ENCODE measurements around the gene CLEC1B. TPM values are rescaled to one million over a fixed set of nuclear protein-coding genes. Genes with fewer than 3 reads are reported as not detected.

Gene CLEC1B
- total and polyA plus RNA-seq, 2 donors (not counting 3 experiments of a cell fraction or from before 2014, with no cell fraction given): not detected

GRCh38 chr12:9960590-9960989 lies 38.3 kb downstream of the CLEC1B start:
- dilution Hi-C loops (cut with MboI; ENCODE audit: extremely low pct_ligation_motif_present, low sequenced_read_pairs) (no loop called here), intact Hi-C loops (cut with micrococcal nuclease) (no loop called here)
- DNase-seq (ENCODE audit: low read depth, low spot score): no peak
- Histone ChIP-seq H3K27ac (ENCODE audit: insufficient read depth, low read depth, low read length) (no peak overlapping the region), H2AFZ (ENCODE audit: low read depth, low read length) (no peak overlapping the region), H3K27me3 (ENCODE audit: control insufficient read depth in 2 of 2, insufficient read depth in 2 of 2, low read length in 2 of 2) (peaks cover 0 to 3% of the 10 kb centered on the region in 2 experiments), H3K9me1 (replicated peaks; ENCODE audit: control insufficient read depth, extremely low read depth, insufficient read depth, low read length) (no peaks in the 10 kb centered on the region), H3K4me2 (ENCODE audit: insufficient read depth, low read length) (no peak overlapping the region), H3K9me3 (replicated peaks; ENCODE audit: control insufficient read depth, insufficient read depth, low read length) (no peaks in the 10 kb centered on the region), H3K36me3 (ENCODE audit: control insufficient read depth in 2 of 2, extremely low read depth in 1 of 2, insufficient read depth in 2 of 2, low read length in 2 of 2) (no peaks in the 10 kb centered on the region), H3K79me2 (ENCODE audit: control insufficient read depth, insufficient read depth, low read length) (no peaks in the 10 kb centered on the region), H3K4me3 (replicated peaks in 1 of 3; ENCODE audit: insufficient read depth in 1 of 3, low read depth in 1 of 3, low read length in 3 of 3) (no peak overlapping the region), H3K4me1 (ENCODE audit: control insufficient read depth, extremely low read depth, insufficient read depth, low read length) (no peaks in the 10 kb centered on the region), H3K9ac (replicated peaks; ENCODE audit: extremely low read depth, insufficient read depth, low read length) (no peak overlapping the region), H4K20me1 (replicated peaks; ENCODE audit: control insufficient read depth, extremely low read depth, insufficient read depth, low read length) (no peaks in the 10 kb centered on the region)
- no TSS peak for BruUV-seq (replicated peaks)
- no peak for FAIRE-seq
- CTCF ChIA-PET: interaction anchor here (1.8 kb wide), 1 partner anchor 20 kb away, joined by 9 read pairs; no protein-coding TSS in a partner anchor
- TF ChIP-seq FOS (IDR thresholded peaks at IDR 0.05; ENCODE audit: borderline replicate concordance, insufficient read depth, low read length): no peak
- TF ChIP-seq, protein P1, sequence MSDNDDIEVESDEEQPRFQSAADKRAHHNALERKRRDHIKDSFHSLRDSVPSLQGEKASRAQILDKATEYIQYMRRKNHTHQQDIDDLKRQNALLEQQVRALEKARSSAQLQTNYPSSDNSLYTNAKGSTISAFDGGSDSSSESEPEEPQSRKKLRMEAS (IDR thresholded peaks at IDR 0.05; ENCODE audit: insufficient read depth, insufficient read length): no peak
- no peak for TF ChIP-seq POLR2AphosphoS5 (IDR thresholded peaks at IDR 0.05; ENCODE audit: insufficient read depth, low read depth, low read length)
- no peak for TF ChIP-seq MYC (IDR thresholded peaks at IDR 0.05; ENCODE audit: low read depth, low read length)
- no peak for TF ChIP-seq POLR2A (IDR thresholded peaks at IDR 0.05; ENCODE audit: low read depth, low read length)
- POLR2A ChIA-PET: no interaction called here

- no peak overlapping the region for H3K27ac ChIP-seq (ENCODE audit: insufficient read depth, low read depth, low read length)
- H3K4me1 ChIP-seq (ENCODE audit: control insufficient read depth, extremely low read depth, insufficient read depth, low read length): no peaks in the 10 kb centered on the region
- CTCF ChIA-PET: interaction anchor here (1.0 kb wide), 1 partner anchor 33 kb away, joined by 3 read pairs; no protein-coding TSS in a partner anchor
- H3K27me3 ChIP-seq (ENCODE audit: control insufficient read depth in 2 of 2, insufficient read depth in 2 of 2, low read length in 2 of 2): peaks cover 0 to 3% of the 10 kb centered on the region in 2 experiments
- BruUV-seq (replicated peaks): no TSS peak
- H3K9ac ChIP-seq (replicated peaks; ENCODE audit: extremely low read depth, insufficient read depth, low read length): no peak overlapping the region
- H3K4me2 ChIP-seq (ENCODE audit: insufficient read depth, low read length): no peak overlapping the region
- H3K4me3 ChIP-seq (replicated peaks in 1 of 3; ENCODE audit: insufficient read depth in 1 of 3, low read depth in 1 of 3, low read length in 3 of 3): no peak overlapping the region
- no peaks in the 10 kb centered on the region for H3K9me3 ChIP-seq (replicated peaks; ENCODE audit: control insufficient read depth, insufficient read depth, low read length)
- H4K20me1 ChIP-seq (replicated peaks; ENCODE audit: control insufficient read depth, extremely low read depth, insufficient read depth, low read length): no peaks in the 10 kb centered on the region
- TF ChIP-seq, protein P1 (IDR thresholded peaks at IDR 0.05; ENCODE audit: insufficient read depth, insufficient read length): no peak
- no peak for TF ChIP-seq POLR2A (IDR thresholded peaks at IDR 0.05; ENCODE audit: low read depth, low read length)
- no peak for TF ChIP-seq POLR2AphosphoS5 (IDR thresholded peaks at IDR 0.05; ENCODE audit: insufficient read depth, low read depth, low read length)
- no peak for TF ChIP-seq JUN (IDR thresholded peaks at IDR 0.05; ENCODE audit: borderline replicate concordance, insufficient read depth, insufficient read length, low read depth)
- no peak for TF ChIP-seq MYC (IDR thresholded peaks at IDR 0.05; ENCODE audit: low read depth, low read length)
- no peak for TF ChIP-seq EZH2 (IDR thresholded peaks at IDR 0.05; ENCODE audit: borderline replicate concordance, low read depth, low read length, severe bottlenecking)
- no peak for TF ChIP-seq CTCF (IDR thresholded peaks at IDR 0.05; ENCODE audit: extremely low read depth in 1 of 2, insufficient read depth in 1 of 2, low read depth in 1 of 2, low read length in 2 of 2)
- TF ChIP-seq FOS (IDR thresholded peaks at IDR 0.05; ENCODE audit: borderline replicate concordance, insufficient read depth, low read length): no peak
- TF ChIP-seq GATA2 (IDR thresholded peaks at IDR 0.05; ENCODE audit: insufficient read depth, insufficient read length, low read depth, low read length): no peak
- no peak for FAIRE-seq
- no peaks in the 10 kb centered on the region for H3K9me1 ChIP-seq (replicated peaks; ENCODE audit: control insufficient read depth, extremely low read depth, insufficient read depth, low read length)
- DNase-seq (ENCODE audit: low read depth, low spot score): no peak
- H2AFZ ChIP-seq (ENCODE audit: low read depth, low read length): no peak overlapping the region
- POLR2A ChIA-PET: no interaction called here
- H3K79me2 ChIP-seq (ENCODE audit: control insufficient read depth, insufficient read depth, low read length): no peaks in the 10 kb centered on the region
- intact Hi-C loops (cut with micrococcal nuclease) (no loop called here), dilution Hi-C loops (cut with MboI; ENCODE audit: extremely low pct_ligation_motif_present, low sequenced_read_pairs) (no loop called here)
- H3K36me3 ChIP-seq (ENCODE audit: control insufficient read depth in 2 of 2, extremely low read depth in 1 of 2, insufficient read depth in 2 of 2, low read length in 2 of 2): no peaks in the 10 kb centered on the region
Observed at GRCh38 chr12:9957834-9958233, 41.1 kb downstream of the CLEC1B start.
